Measurements from ENCODE around the gene LYPLA2. TPM values are rescaled to one million over a fixed set of nuclear protein-coding genes. Genes with fewer than 3 reads are reported as not detected.
"Not testable (repeated sequence)": the region's sequence is repeated elsewhere in the genome, so short reads cannot be mapped to it uniquely, and the experiment has no call there.

Gene LYPLA2
- total RNA-seq, 1 donor = 36.9 TPM

- Histone ChIP-seq H3K79me2 (ENCODE audit: insufficient read depth, low read length) (peaks cover 59% of the 10 kb centered on the region), H3K27me3 (ENCODE audit: insufficient read depth, low read length) (no peaks in the 10 kb centered on the region)
- DNase-seq (ENCODE audit: insufficient read length, low spot score, missing footprints) = peak; percentile 96
Observed at GRCh38 chr1:23777979-23778814, 12.7 kb upstream of the LYPLA2 start, which contains the start of gene PITHD1. TSS of gene PITHD1 (plus strand) at chr1:23778418. CDS start at chr1:23778516, 98 bp downstream.

GRCh38 chr1:23779826-23780371 is 11.0 kb upstream of the LYPLA2 start:
- peaks cover 18% of the 10 kb centered on the region for H3K4me1 ChIP-seq (ENCODE audit: insufficient read depth, low read length)
- no peak overlapping the region for H2AFZ ChIP-seq (ENCODE audit: low read length)
- peak overlapping the region; percentile 97 for H3K27ac ChIP-seq (ENCODE audit: low read depth, low read length)
- peaks cover 19% of the 10 kb centered on the region for H3K36me3 ChIP-seq (ENCODE audit: insufficient read depth, low read length)
- peaks cover 64% of the 10 kb centered on the region for H3K79me2 ChIP-seq (ENCODE audit: insufficient read depth, low read length)
- no peak for TF ChIP-seq CTCF (IDR thresholded peaks at IDR 0.05; ENCODE audit: extremely low read depth, low read depth, low read length)
- H3K4me2 ChIP-seq (ENCODE audit: insufficient read depth, low read length) = peak overlapping the region; percentile 91
- peak; percentile 92 for DNase-seq (ENCODE audit: insufficient read length, low spot score, missing footprints)
- H4K20me1 ChIP-seq (ENCODE audit: insufficient read depth, low read length) = peaks cover 7% of the 10 kb centered on the region
- H3K27me3 ChIP-seq (ENCODE audit: insufficient read depth, low read length) = no peaks in the 10 kb centered on the region
- no peaks in the 10 kb centered on the region for H3K9me3 ChIP-seq (ENCODE audit: low read depth, low read length)
- H3K4me3 ChIP-seq (ENCODE audit: insufficient read depth, low read length) = peak overlapping the region; percentile 84

More at GRCh38 chr1:23777979-23778814, 12.7 kb upstream of the LYPLA2 start, which contains the start of gene PITHD1:
- H3K4me1 ChIP-seq (ENCODE audit: insufficient read depth, low read length) = peaks cover 18% of the 10 kb centered on the region
- H2AFZ ChIP-seq (ENCODE audit: low read length) = peak within 1 kb of the TSS; percentile 100
- no peaks in the 10 kb centered on the region for H3K9me3 ChIP-seq (ENCODE audit: low read depth, low read length)
- H3K4me3 ChIP-seq (ENCODE audit: insufficient read depth, low read length) = peak within 1 kb of the TSS; percentile 84
- peak within 1 kb of the TSS; percentile 91 for H3K4me2 ChIP-seq (ENCODE audit: insufficient read depth, low read length)
- peaks cover 10% of the 10 kb centered on the region for H4K20me1 ChIP-seq (ENCODE audit: insufficient read depth, low read length)
- no peak for TF ChIP-seq CTCF (IDR thresholded peaks at IDR 0.05; ENCODE audit: extremely low read depth, low read depth, low read length)
- H3K36me3 ChIP-seq (ENCODE audit: insufficient read depth, low read length) = peaks cover 10% of the 10 kb centered on the region
- peak within 1 kb of the TSS; percentile 97 for H3K27ac ChIP-seq (ENCODE audit: low read depth, low read length)

GRCh38 chr1:23783141-23783540 is 7.8 kb upstream of the LYPLA2 start:
- Histone ChIP-seq H3K36me3 (ENCODE audit: insufficient read depth, low read length) (peaks cover 48% of the 10 kb centered on the region), H3K4me1 (ENCODE audit: insufficient read depth, low read length) (peaks cover 18% of the 10 kb centered on the region), H3K79me2 (ENCODE audit: insufficient read depth, low read length) (peaks cover 66% of the 10 kb centered on the region)
- H3K9me3 ChIP-seq (ENCODE audit: low read depth, low read length); H3K27ac ChIP-seq (ENCODE audit: low read depth, low read length); H3K4me2 ChIP-seq (ENCODE audit: insufficient read depth, low read length); H3K27me3 ChIP-seq (ENCODE audit: insufficient read depth, low read length); H3K4me3 ChIP-seq (ENCODE audit: insufficient read depth, low read length); H2AFZ ChIP-seq (ENCODE audit: low read length); DNase-seq (ENCODE audit: insufficient read length, low spot score, missing footprints); H4K20me1 ChIP-seq (ENCODE audit: insufficient read depth, low read length): not testable (repeated sequence)

- DNase-seq (ENCODE audit: insufficient read length, low spot score, missing footprints) = no peak
- H3K27me3 ChIP-seq (ENCODE audit: insufficient read depth, low read length) = no peaks in the 10 kb centered on the region
- no peak overlapping the region for H3K4me2 ChIP-seq (ENCODE audit: insufficient read depth, low read length)
- H3K4me1 ChIP-seq (ENCODE audit: insufficient read depth, low read length) = peaks cover 11% of the 10 kb centered on the region
- H2AFZ ChIP-seq (ENCODE audit: low read length) = no peak overlapping the region
- peaks cover 56% of the 10 kb centered on the region for H3K36me3 ChIP-seq (ENCODE audit: insufficient read depth, low read length)
- H3K4me3 ChIP-seq (ENCODE audit: insufficient read depth, low read length) = no peak overlapping the region
- H3K9me3 ChIP-seq (ENCODE audit: low read depth, low read length) = no peaks in the 10 kb centered on the region
- no peak for TF ChIP-seq CTCF (IDR thresholded peaks at IDR 0.05; ENCODE audit: extremely low read depth, low read depth, low read length)
- H4K20me1 ChIP-seq (ENCODE audit: insufficient read depth, low read length) = peaks cover under 1% of the 10 kb centered on the region
- no peak overlapping the region for H3K27ac ChIP-seq (ENCODE audit: low read depth, low read length)
- H3K79me2 ChIP-seq (ENCODE audit: insufficient read depth, low read length) = peaks cover 51% of the 10 kb centered on the region
Observed at GRCh38 chr1:23784846-23785245, 6.1 kb upstream of the LYPLA2 start.
